Uterus (tissue), 4 donors: ENCODE data around the gene WDFY1. TPM values are rescaled to one million over a fixed set of nuclear protein-coding genes. Genes with fewer than 3 reads are reported as not detected.

Experiments used
- DNase-seq, 2 donors: peaks; one replicate each; pipeline ENCODE4 v3.0.0-alpha.2; 2019 to 2020
- H3K27ac ChIP-seq, 2 donors: fragments of 200-600 bp; sonication (generic); 1 replicate in 1 of 2; 2 replicates in 1 of 2; pipeline ENCODE4 v1.5.1; 2016 to 2018
- H3K27me3 ChIP-seq, 2 donors: fragments of 200-600 bp; sonication (generic); one replicate each; pipeline ENCODE4 v1.5.1; 2018 to 2019; ENCODE audit warnings: control low read depth in 1 of 2
- H3K36me3 ChIP-seq, 2 donors: fragments of 200-600 bp; sonication (generic); one replicate each; pipeline ENCODE4 v1.5.1; 2019; ENCODE audit warnings: control low read depth in 1 of 2
- H3K4me1 ChIP-seq, 2 donors: fragments of 200-600 bp; sonication (generic); one replicate each; pipeline ENCODE4 v1.5.1; 2018 to 2019; ENCODE audit warnings: control low read depth in 1 of 2
- H3K4me3 ChIP-seq, 2 donors: fragments of 200-600 bp; sonication (generic); 1 replicate in 1 of 2; 2 replicates in 1 of 2; pipeline ENCODE4 v1.5.1; 2018 to 2019; ENCODE audit warnings: mild to moderate bottlenecking in 1 of 2
- H3K9me3 ChIP-seq, 2 donors: fragments of 200-600 bp; sonication (generic); one replicate each; pipeline ENCODE4 v1.5.1; 2019; ENCODE audit warnings: control low read depth in 1 of 2
- POLR2A ChIP-seq, 2 donors: fragments of 450-650 bp; IDR thresholded peaks; one replicate each; pipeline ENCODE4 v1.6.1; 2016; ENCODE audit warnings: antibody characterized with exemption in 2 of 2, mild to moderate bottlenecking in 1 of 2, moderate library complexity in 1 of 2
- intact Hi-C: fragments of 100-400 bp; cut with DNase I; formaldehyde crosslinking; loops from one replicate; pipeline ENCODE4 v1.15.1; 2023; ENCODE audit warnings: low total_unique reads
- total RNA-seq, 4 donors: library from RNA; depleted of rRNA in 3 of 4; stranded (reverse); fragments of >200 nt in 3 of 4; gene quantifications; one replicate each; pipeline versions ENCODE4 v1.1.0 to v1.2.4, GENCODE V29; 2014 to 2023
- TF ChIP-seq, protein P1 (sequence below), 4 experiments: fragments of 200-600 bp in 2 of 4; fragments of 450-650 bp in 2 of 4; sonication (generic) in 2 of 4; IDR thresholded peaks; one replicate each; pipeline ENCODE4 v1.5.1; 2016 to 2019; ENCODE audit warnings: antibody characterized with exemption in 4 of 4, mild to moderate bottlenecking in 2 of 4, moderate library complexity in 1 of 4
- donor health status: DM: yes; HTN: yes; CAD: no.

Gene WDFY1
- total RNA-seq, 4 donors from 2014 or later, result 17.2 to 112 (median 39.1) TPM

DNA sequence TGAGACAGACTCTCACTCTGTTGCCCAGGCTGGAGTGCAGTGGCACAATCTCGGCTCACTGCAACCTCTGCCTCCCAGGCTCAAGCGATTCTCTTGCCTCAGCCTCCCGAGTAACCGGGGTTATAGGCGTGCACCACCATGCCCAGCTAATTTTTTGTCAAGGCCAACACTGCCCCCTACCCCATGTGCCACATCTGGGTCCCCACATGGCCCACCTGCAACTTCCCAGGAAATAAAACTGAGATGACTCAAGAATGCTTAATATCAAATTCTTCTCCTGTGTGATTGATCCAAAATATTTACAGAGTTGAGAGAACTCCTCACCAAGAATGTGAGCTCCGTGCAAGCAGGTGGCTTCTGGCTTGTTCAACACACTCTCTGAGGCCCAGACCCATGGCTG, 116.8 kb downstream of the WDFY1 start:
- intact Hi-C loops, result no loop called here
- H3K27me3 ChIP-seq, result no peaks in the 10 kb centered on the region
- H3K4me3 ChIP-seq, result no peak overlapping the region
- no peak overlapping the region for H3K27ac ChIP-seq
- DNase-seq, result no peak
- TF ChIP-seq, protein P1, sequence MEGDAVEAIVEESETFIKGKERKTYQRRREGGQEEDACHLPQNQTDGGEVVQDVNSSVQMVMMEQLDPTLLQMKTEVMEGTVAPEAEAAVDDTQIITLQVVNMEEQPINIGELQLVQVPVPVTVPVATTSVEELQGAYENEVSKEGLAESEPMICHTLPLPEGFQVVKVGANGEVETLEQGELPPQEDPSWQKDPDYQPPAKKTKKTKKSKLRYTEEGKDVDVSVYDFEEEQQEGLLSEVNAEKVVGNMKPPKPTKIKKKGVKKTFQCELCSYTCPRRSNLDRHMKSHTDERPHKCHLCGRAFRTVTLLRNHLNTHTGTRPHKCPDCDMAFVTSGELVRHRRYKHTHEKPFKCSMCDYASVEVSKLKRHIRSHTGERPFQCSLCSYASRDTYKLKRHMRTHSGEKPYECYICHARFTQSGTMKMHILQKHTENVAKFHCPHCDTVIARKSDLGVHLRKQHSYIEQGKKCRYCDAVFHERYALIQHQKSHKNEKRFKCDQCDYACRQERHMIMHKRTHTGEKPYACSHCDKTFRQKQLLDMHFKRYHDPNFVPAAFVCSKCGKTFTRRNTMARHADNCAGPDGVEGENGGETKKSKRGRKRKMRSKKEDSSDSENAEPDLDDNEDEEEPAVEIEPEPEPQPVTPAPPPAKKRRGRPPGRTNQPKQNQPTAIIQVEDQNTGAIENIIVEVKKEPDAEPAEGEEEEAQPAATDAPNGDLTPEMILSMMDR (IDR thresholded peaks at IDR 0.05), result no peak
- TF ChIP-seq POLR2A (IDR thresholded peaks at IDR 0.05), result no peak
- no peaks in the 10 kb centered on the region for H3K36me3 ChIP-seq
- no peaks in the 10 kb centered on the region for H3K9me3 ChIP-seq
- no peaks in the 10 kb centered on the region for H3K4me1 ChIP-seq

DNA sequence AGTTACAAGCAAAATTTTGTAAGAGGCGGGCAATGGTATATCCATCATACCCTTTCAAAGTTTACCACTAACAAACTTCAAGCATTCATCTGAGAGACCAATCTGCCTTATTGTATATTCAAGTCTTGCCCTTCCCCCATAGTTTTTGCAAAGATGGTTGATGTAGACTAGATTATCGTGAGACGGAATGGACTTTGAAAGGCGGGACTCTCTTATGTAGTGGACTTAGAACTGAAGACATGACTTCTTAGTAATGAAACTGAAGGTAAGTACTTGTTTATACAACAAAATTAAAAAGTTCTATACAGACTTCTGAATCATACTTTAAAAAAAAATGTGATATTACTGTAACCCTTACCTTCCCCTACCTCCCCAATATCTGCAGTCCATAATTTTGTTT, 118.1 kb downstream of the WDFY1 start:
- DNase-seq, result no peak
- TF ChIP-seq POLR2A (IDR thresholded peaks at IDR 0.05), result no peak
- TF ChIP-seq, protein P1 (IDR thresholded peaks at IDR 0.05), result no peak
- Histone ChIP-seq H3K4me3 (no peak overlapping the region), H3K27ac (no peak overlapping the region), H3K36me3 (no peaks in the 10 kb centered on the region), H3K4me1 (no peaks in the 10 kb centered on the region), H3K27me3 (no peaks in the 10 kb centered on the region), H3K9me3 (no peaks in the 10 kb centered on the region)
- intact Hi-C loops, result no loop called here

Other genes with a start within 250 kb of the WDFY1 start
- gene AP1S3, start 107.8 kb downstream of the WDFY1 start, total RNA-seq, result 1 to 10 TPM in 2 of 4 donors, not detected in 2; 2.0 to 5.6 TPM
- gene MRPL44, start 12.1 kb upstream of the WDFY1 start, total RNA-seq, result 10 to 100 TPM in 3 of 4 donors, 1 to 10 TPM in 1; 5.9 to 45.3 (median 13.8) TPM
- 10 to 100 TPM in 1 of 4 donors, 1 to 10 TPM in 2, under 1 TPM in 1; 0.26 to 62.1 (median 6.7) TPM for gene SERPINE2, start 94.0 kb upstream of the WDFY1 start, total RNA-seq